Measurements from ENCODE around the gene KCNAB2.
"Not testable (repeated sequence)": the region's sequence is repeated elsewhere in the genome, so short reads cannot be mapped to it uniquely, and the experiment has no call there.

Gene KCNAB2

DNA sequence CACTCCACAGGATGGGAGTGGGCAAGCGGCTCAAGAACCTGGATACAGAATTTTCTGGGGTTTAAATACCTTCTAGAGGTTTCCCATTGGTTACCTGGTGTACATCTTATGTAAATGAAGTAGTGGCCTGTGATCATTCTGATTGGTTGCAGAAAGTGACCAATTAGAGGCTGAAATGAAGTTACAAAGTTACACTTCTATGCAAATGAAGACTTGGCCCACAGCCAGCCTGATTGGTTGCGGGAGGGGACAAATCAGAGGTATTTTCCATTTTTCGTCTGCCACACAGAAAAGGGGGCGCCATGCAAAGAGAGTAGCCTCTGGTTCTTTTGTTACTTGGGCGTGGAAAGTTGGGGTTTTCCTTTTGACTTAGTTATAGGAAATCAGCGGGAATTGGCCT lies 8.9 kb downstream of the KCNAB2 start:
- DNase-seq (ENCODE audit: low spot score), result no peak

DNA sequence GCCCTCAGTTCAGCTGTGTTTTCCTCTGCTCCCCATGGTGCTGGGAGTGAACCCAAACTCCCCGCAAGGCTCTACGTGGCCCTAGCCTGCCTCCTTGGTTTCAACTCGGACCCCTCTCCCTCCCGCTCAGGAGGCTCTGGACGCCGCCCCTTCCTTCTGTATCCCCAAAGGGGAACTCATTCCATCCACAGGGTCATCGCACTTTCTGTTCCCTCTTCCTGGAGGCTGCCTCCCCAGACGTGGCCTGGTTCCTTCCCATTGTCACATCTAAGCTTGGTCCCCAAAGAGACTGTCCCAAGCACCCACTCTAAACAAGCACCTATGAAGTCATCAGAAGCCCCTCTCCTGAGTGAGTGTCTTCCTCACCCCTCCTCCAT lies 10.9 kb downstream of the KCNAB2 start:
- no peak for DNase-seq (ENCODE audit: low spot score)

DNA sequence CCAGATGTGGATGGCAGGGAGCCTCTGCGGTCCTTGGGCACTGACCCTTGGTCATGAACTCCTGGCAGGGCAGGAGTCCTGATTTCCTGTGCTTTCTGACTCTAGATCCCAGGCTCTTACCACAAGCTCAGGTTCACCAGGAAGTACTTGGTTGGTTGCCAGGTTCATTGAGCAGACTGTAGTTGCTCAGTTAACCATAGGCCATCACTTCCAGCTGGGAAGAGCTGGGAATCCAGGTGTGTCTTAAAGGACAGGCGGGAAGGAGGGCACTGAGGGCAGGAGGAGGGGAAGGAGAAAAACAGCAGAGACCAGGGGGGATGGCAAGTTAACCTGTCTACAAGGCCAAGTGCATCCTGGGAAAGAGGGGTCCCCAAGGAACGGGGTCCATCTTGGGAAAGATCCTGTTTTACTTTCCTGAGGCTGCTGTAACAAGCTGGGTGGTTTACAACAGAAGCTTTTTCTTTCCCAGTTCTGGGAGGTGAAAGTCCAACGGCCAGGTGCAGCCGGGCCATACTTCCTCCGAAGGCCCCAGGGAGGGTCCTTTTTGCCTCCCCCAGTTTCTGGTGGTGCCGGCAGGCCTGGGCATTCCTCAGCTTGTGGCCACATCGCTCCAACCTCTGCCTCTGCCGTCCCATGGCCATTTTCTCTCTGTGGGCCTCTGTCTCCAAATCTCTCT lies 11.6 kb downstream of the KCNAB2 start:
- no peak for DNase-seq (ENCODE audit: low spot score)

DNA sequence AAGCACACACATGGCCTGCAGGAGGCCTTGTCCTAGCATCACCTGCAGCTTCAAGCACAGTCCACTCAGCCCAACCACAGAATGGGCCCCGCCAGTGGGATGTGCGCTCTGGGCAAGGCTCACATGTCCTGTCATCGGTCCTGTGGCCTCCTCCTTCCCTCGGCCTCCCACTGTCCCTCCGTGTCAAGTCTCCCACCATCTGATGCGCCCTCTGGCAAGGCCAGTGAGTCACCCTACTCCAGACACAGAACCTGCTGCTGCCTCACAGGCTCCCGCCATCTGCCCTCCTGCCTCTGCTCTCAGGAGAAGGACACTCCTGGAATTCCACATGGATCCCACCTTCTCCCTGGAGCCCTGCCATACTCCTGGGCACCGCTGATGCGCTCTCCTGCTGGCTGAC lies 14.2 kb downstream of the KCNAB2 start:
- no peak for DNase-seq (ENCODE audit: low spot score)

DNA sequence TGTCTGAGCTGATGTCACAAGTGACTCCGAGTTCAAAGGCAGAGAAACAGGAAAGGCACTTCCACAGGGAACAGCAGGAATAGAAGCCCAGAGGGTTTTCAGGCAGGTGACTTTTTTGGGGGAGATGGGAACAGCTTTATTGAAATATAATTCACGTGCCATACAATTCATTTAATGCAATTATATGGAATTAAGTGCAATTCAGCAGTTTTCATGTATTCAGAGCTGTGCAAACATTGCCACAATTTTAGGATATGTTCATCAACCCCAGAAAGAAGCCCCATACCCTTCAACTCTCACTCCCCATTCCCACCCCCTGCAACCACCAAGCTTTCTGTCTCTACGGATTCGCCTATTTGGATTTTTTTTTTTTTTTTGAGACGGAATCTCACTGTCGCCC lies 17.0 kb downstream of the KCNAB2 start:
- DNase-seq (ENCODE audit: low spot score), result no peak

DNA sequence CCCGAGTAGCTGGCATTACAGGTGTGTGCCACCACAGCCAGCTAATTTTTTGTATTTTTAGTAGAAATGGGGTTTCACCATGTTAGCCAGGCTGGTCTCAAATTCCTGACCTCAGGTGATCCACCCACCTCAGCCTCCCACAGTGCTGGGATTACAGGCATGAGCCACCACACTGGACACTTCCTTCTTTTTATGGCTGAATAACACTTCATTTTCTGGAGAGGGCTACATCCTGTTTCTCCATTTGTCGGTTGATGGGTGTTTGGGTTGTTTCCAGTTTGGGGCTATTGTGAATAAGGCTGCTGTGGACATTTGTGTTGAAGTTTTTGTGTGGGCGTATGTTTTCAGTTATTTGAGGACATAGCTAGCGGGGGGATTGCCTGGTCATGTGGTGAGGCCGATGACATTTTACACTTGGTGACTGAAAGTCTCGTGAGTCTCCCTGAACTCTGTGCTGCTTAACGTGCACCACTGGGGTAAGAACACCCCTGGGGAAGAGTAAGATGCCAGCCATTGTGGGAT lies 17.9 kb downstream of the KCNAB2 start:
- not testable (repeated sequence) for DNase-seq (ENCODE audit: low spot score)

DNA sequence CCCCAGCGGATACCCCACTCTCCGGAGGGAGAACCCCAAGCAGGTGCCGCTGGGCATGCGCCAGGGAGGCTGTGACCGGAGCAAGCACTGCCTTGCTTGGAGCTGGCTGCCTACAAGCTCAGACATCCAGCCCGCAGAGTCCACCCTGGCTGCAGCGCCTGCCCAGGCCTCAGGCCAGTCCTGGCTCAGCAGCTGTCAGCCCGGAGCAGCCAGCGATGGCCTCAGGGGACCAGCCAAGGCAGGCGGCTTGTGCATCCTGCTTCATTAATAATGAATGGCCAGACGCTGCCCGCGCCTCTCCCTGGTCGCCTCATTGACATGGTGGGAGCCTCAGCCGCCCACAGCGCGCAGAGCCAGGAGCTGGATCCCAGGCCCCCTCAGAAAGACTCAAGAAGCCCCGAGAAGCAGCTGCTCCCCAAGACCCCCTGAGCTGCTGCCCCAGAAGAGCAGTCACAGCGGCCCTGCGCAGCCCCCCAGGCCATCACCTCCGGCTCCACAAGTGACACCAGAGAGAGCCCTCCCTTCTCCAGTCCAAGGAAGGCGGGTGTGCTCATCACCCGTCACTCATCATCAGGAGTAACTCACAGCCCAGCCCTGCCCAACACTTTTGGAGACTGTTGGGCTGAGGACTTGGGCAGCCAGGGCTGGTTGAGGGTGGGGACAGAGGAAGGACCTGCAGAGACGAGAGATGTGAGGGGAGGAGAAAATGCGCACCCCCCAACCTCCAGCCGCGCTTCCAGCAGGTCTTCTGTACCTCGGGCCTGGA lies 19.6 kb downstream of the KCNAB2 start:
- DNase-seq (ENCODE audit: low spot score), result no peak

DNA sequence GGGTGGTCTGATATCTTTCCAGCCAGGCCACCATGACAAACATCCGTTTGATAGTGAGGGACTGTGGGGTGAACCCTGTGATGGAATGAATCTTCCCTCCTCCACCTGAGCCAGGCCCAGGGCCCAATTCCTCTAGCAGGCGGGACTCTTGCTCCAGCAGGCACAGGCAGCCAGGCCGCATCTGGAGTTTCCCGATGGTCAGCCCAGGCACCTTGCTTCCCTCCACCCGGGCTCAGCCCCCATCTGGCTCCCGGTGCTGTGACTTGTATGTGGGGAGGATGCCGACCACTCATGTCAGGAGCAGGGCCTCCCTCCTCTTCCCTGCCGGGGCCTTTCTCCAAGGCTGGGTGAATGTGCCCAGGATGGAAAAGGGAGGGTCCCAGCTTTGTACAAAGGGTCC lies 21.0 kb downstream of the KCNAB2 start:
- DNase-seq (ENCODE audit: low spot score), result no peak

DNA sequence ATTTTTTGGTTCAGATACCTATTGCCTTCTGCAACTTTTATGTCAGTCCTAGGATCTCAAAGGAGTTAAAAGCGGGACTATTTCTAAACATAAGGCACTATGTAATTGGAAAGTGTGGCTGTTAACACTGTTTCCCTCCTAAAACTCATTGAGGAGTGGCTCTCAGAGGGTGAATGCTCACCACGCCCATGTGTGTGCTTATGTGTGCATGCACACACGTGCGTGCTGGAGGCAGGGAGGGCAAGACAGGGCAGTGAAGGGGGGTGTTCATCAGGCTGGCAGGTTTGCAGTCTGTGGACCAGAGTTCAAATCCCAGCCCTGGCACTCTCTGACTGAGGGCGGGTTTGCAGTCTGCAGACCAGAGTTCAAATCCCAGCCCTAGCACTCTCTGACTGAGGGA lies 22.4 kb downstream of the KCNAB2 start:
- DNase-seq (ENCODE audit: low spot score), result no peak

DNA sequence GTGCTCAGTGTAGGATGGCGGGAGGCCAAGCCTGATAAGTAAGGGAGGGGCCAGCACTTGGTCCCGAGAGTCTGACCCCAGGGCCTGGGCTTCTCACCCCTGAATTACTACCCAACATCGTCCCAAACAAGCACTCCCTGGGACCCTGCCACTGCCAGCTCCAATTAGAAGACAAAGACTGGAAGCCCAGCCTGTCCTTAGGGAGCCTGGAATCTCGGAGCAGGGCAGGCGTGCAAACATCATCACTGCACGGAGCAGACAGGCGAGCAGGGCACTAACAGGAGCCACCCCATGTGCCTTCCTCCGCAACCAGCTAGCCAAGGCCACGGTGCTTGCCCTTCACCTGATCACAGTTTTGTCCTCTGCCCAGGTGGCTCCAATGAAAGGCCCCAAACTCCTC lies 23.2 kb downstream of the KCNAB2 start:
- DNase-seq (ENCODE audit: low spot score), result no peak

DNA sequence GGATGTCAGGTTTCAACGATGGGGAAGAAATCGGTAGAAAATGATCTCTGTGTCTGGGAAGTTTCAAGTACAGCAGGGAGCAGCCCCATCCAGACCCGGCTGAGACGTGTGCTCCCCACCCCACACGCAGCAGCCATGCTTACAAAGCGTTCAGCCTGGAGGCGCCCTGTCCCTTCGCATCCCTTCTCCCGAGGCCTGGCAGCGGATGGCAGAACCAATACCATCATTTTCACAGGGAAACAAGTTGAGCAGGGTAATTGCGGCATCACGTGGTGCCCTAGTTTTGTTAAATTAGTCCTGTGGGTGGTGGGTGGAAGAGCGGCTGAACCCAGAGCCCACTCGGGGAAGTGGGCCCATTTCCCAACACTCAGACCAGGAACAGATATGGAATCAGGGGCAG lies 23.9 kb downstream of the KCNAB2 start:
- DNase-seq (ENCODE audit: low spot score), result no peak

DNA sequence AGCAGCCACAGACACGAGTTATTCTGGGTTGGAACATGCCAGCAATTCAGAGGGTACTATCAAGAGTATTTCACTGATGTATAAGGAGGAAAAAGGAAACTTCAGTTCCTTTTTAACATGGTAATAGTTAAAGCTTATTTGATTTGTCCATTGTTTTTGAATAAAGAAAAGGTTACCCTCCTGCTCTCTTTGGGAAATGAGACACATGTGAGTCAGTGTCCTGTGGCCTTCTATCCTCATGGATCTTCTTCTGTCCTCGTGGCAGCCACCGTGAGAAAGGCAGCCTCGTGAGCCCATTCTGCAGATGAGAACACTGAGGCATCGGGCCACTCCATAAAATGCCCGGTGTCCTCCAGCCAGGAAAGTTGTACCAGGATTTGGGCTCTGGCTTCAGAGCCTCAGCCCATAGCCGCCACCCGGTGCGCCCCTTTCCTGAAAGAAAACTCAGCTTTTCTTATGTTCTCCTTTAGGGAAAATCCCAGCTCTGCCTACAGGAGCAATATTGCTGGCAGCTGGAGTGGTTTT lies 24.8 kb downstream of the KCNAB2 start:
- DNase-seq (ENCODE audit: low spot score), result no peak

DNA sequence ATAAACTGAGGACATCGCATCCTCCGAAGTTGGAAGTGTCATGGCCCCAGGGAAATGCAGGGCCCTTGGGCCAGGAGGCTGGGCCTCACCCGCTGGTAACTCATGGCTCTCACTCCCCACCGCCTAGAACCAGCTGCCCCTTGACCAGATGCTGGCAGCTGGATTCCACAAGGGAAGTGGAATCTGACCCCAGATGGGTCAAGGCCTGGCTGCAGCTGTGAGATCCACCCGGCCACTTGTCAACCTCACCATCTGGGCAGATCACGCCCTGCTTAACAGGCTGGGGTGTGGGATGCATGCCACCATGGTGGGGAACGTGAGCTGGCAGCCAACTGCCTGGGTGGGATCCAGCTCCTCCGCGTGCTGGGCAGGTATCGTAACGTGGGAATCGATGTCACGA lies 25.5 kb downstream of the KCNAB2 start:
- DNase-seq (ENCODE audit: low spot score), result no peak

DNA sequence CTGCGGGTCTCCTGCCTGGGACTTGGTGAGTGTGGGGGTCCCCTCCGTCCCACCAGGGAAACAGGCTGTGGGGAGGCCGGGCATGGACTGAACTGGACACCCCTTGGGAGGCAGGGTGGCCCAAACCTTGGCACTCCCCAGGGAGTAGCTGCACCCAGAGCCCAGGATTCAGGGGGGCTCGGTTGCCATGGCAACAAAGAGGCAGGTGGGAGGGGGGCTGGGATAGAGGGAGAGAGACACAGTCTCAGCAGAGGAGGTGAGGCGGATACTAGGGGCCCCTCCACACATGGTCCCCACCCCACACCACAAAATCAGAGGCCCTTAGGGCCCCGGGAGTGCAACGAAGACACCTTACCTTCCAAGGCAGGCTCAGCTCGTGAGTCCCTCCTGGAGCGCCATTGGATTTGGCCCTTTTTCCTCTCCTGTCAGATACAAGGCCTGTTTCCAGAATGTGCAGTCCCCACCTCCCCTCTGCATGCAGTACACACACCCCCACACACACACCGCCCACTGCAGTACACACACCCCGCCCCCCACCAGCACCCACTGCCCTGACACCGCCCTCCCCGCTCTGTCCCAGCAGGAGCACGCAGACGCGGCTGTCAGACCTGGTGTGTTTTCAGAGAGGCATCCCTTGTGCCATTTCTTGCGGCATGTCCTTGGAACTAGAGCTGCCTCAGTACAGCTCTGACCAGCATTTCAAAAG lies 27.2 kb downstream of the KCNAB2 start:
- no peak for DNase-seq (ENCODE audit: low spot score)

DNA sequence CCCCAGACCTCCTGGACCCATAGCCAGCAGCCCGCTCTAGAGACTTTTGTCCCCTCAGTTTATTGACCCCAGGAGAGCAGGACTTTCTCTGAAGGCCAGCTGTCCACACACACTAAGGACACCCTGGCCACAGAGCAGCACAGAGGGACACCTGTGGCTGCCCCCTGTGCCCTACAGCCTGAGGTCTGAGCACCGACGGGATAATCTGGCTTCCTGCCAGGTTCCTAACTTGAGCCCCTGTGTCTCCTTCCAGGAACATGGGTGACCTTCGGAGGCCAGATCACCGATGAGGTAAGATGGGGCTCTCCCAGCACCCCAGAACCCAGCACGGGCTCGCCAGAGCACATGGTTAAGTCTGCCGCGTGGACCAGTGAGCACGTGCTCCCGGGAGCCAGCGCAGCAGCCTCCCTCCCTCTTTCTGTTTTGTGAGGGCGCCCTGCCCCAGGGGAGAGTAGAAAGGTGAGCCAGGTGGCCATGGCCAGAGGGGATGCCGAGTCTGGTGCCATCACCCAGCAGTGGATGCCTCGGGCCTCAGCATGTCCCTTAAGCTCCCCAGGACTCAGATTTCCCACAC lies 27.9 kb downstream of the KCNAB2 start:
- no peak for DNase-seq (ENCODE audit: low spot score)

DNA sequence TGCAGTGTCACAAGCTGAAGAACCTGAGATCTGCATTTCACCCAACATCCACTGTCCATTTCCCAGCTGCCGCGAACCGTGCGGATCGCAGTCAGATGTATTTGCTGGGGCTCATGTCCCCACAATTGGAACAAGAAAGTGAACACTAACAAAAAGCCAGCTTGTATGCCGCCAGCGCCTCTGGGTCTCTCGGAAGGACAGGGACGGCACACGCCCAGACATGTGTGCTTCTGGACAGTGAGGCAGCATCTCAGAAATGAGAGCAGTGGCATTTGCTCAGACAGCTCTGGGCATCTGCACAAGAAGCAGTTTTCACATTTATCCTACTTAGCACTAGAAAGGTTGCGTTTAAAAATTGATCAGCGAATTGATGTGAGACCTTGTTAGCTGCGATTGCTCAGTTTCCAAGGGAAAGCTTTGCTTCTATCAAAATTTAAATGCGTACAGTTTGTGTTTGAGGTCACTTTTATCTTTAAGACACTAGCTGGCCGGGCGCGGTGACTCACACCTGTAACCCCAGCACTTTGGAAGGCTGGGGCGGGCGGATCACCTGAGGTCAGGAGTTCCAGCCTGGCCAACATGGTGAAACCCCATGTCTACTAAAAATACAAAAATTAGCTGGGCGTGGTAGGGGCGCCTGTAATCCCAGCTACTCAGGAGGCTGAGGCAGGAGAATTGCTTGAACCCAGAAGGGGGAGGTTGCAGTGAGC lies 28.7 kb downstream of the KCNAB2 start:
- no peak for DNase-seq (ENCODE audit: low spot score)

DNA sequence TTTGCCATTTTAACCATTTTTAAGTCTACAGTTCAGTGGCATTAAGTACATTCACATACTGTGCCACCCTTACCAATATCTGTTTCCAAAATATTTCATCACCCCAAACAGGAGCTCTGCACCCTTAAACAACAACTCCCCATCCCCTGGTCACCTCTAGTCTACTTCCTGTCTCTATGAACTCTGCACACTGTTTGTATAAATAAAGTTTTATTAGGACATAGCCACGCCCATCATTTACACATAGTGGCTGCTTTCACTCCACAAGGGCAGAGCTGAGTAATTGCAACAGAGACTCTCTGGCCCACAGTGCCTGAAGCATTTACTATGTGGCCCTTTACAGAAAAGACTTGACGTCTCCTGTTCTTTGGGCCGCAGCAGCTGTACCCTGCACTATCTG lies 30.1 kb downstream of the KCNAB2 start:
- peak; percentile 2 for DNase-seq (ENCODE audit: low spot score)

DNA sequence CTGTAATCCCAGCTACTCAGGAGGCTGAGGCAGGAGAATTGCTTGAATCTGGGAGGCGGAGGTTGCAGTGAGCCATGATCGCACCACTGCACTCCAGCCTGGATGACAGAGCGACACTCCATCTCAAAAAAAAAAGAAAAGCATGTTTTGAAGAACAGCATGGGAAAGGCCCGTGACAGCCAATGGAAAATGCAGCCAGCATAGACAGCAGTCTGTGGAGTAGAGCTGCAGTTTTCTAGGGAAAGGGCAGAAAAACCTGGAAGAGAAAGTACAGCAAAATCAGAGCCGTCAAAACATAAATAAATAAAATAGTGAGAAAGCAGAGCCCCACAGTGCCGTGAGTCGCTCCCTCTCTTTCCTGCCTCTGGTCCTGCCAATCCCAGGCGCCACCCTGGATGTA lies 31.4 kb downstream of the KCNAB2 start:
- DNase-seq (ENCODE audit: low spot score), result not testable (repeated sequence)

DNA sequence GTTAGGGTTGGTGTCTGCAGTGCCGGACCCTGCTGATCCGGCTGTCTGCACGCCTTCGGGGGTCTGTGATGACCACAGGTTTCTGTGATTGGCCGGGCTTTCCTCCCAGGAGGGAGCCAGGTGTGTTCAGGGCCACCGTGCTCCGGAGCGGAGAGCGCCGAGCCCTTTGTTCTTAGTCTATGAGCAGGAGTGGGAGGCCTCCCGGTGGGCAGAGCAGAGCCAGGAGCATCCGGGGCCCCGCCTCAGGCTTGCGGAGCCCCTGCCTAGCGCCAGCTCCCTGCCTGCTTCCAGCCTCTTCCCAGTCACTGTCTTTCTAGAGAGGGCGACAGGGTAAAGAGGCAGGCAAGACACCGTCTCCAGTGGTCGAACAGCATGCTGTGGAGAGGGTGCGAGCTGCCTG lies 31.8 kb downstream of the KCNAB2 start:
- no peak for DNase-seq (ENCODE audit: low spot score)

DNA sequence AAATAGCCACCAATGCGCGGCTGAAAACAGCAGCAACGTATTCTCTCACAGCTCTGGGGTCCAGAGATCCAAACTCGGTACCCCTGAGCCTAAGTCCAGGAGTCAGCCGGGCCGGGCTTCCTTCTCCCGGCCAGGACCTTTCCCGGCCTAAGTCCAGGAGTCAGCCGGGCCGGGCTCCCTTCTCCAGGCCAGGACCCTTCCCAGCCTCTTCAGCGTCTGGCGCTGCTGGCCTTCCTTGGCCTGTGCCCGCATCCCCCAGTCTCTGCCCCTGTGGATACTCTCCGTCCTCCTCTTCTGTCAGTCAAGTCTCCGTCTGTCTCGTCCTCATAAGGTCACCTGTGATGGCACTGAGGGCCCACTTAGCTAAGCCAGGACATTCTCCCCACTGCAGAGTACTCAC lies 32.2 kb downstream of the KCNAB2 start:
- no peak for DNase-seq (ENCODE audit: low spot score)

DNA sequence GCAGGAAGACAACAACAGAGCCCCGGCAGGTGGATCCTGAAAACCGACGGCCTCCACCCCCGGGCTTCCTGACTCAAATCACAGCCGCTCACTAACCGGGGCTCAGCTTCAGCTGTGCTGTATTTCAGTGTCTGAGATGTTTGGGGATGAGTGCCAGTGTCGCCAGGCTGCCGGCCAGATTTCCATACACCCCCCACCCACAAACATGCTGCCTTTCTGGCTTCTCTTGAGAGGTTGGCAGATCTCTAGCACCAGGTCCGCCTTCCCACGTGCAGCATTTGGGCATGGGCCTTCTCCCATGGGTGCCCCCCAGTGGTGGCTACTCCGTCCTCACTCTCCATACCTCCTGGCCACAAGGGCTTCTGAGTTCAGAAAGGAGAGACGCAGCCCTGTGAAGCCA lies 34.8 kb downstream of the KCNAB2 start:
- no peak for DNase-seq (ENCODE audit: low spot score)

DNA sequence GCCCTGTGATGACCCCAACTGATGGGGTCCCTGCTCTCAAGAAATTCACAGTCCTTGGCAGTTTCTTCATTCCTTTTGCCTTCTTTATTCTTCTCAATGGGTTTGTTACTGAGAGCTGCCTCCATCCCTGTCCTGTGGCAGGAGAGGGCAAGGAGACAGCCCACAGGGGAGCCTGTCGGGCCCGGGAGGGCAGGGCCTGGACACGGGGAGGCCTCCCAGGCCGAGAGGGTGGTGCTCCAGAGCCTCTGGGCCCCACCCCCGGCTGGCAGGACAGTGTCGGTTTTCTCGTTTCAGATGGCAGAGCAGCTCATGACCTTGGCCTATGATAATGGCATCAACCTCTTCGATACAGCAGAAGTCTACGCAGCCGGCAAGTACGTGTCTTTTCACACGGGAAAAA lies 36.2 kb downstream of the KCNAB2 start:
- no peak for DNase-seq (ENCODE audit: low spot score)

Data from LoVo (cell line).